Measurements from ENCODE around the gene CCDC141. TPM values are rescaled to one million over a fixed set of nuclear protein-coding genes. Genes with fewer than 3 reads are reported as not detected.

Gene CCDC141
- total RNA-seq, 2 experiments from 2014 or later = 30.6 to 31.5 TPM

- POLR2A ChIA-PET = no interaction called here
- intact Hi-C loops (cut with DNase I, micrococcal nuclease) = no loop called here
- Histone ChIP-seq H3K27ac (ENCODE audit: low read depth in 1 of 2, low read length in 2 of 2) (no peak overlapping the region), H3K4me3 (ENCODE audit: low read length) (no peak overlapping the region), H3K27me3 (ENCODE audit: control insufficient read depth in 1 of 2, insufficient read depth in 2 of 2, low read length in 2 of 2) (no peaks in the 10 kb centered on the region), H3K9me3 (ENCODE audit: control insufficient read depth in 1 of 2, insufficient read depth in 1 of 2, low read length in 2 of 2) (no peaks in the 10 kb centered on the region), H3K4me1 (ENCODE audit: insufficient read depth, low read length) (no peaks in the 10 kb centered on the region), H3K36me3 (ENCODE audit: insufficient read depth, low read length) (no peaks in the 10 kb centered on the region)
- no peaks in the 10 kb centered on the region for H3K27me3 Mint-ChIP-seq
- no peak overlapping the region for H3K4me3 Mint-ChIP-seq
- H3K27ac Mint-ChIP-seq = no peak overlapping the region
- no peak for ATAC-seq (ENCODE audit: poor library complexity)
- TF ChIP-seq CTCF (IDR thresholded peaks at IDR 0.05) = no peak
- CTCF ChIA-PET = no interaction called here
- H3K36me3 Mint-ChIP-seq (ENCODE audit: low read depth) = peaks cover 52% of the 10 kb centered on the region
- no peaks in the 10 kb centered on the region for H3K4me1 Mint-ChIP-seq (ENCODE audit: low read depth)
- H3K9me3 Mint-ChIP-seq = peaks cover 4% of the 10 kb centered on the region
- DNase-seq = no peak
Observed at GRCh38 chr2:178951266-178952006, 98.5 kb downstream of the CCDC141 start.

DNA sequence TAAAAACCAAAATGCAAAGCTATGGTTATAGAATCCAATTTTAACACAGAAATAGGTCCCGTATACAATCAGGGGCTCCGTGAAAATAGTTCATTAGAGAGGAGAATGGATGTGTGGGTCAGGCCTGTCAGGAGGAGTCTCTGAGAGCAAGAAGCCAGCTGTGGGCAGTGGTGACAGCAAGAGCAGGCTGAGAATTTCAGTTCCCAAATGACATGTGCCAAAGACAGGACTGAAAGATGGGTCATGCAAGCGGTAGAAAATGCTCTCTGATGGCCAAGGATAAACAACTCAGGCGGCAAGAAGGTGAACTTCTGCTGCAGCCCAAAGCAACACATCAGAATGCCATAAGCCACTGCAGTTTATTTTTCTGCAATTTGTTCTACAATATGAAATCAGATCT, 100.4 kb downstream of the CCDC141 start:
- intact Hi-C loops (cut with DNase I, micrococcal nuclease) = no loop called here
- no peaks in the 10 kb centered on the region for H3K27me3 ChIP-seq (ENCODE audit: control insufficient read depth in 1 of 2, insufficient read depth in 2 of 2, low read length in 2 of 2)
- CTCF ChIA-PET = no interaction called here
- no peak for TF ChIP-seq CTCF (IDR thresholded peaks at IDR 0.05)
- no peak overlapping the region for H3K27ac ChIP-seq (ENCODE audit: low read depth in 1 of 2, low read length in 2 of 2)
- H3K27ac Mint-ChIP-seq = no peak overlapping the region
- H3K36me3 Mint-ChIP-seq (ENCODE audit: low read depth) = peaks cover 59% of the 10 kb centered on the region
- ATAC-seq (ENCODE audit: poor library complexity) (no peak), DNase-seq (no peak)
- H3K4me1 Mint-ChIP-seq (ENCODE audit: low read depth) = no peaks in the 10 kb centered on the region
- H3K4me3 ChIP-seq (ENCODE audit: low read length) = no peak overlapping the region
- no peak overlapping the region for H3K4me3 Mint-ChIP-seq
- H3K9me3 Mint-ChIP-seq = peaks cover 4% of the 10 kb centered on the region
- POLR2A ChIA-PET = interaction anchor here (0.6 kb wide), 1 partner anchor 1716 kb away, joined by 4 read pairs; no protein-coding TSS in a partner anchor
- no peaks in the 10 kb centered on the region for H3K9me3 ChIP-seq (ENCODE audit: control insufficient read depth in 1 of 2, insufficient read depth in 1 of 2, low read length in 2 of 2)
- no peaks in the 10 kb centered on the region for H3K4me1 ChIP-seq (ENCODE audit: insufficient read depth, low read length)
- no peaks in the 10 kb centered on the region for H3K27me3 Mint-ChIP-seq
- H3K36me3 ChIP-seq (ENCODE audit: insufficient read depth, low read length) = no peaks in the 10 kb centered on the region

- H3K27ac ChIP-seq (ENCODE audit: low read depth in 1 of 2, low read length in 2 of 2) = no peak overlapping the region
- Mint-ChIP-seq H3K27me3 (no peaks in the 10 kb centered on the region), H3K27ac (no peak overlapping the region), H3K9me3 (peaks cover 4% of the 10 kb centered on the region), H3K4me1 (ENCODE audit: low read depth) (no peaks in the 10 kb centered on the region), H3K36me3 (ENCODE audit: low read depth) (peaks cover 61% of the 10 kb centered on the region), H3K4me3 (no peak overlapping the region)
- TF ChIP-seq CTCF (IDR thresholded peaks at IDR 0.05) = no peak
- no peak overlapping the region for H3K4me3 ChIP-seq (ENCODE audit: low read length)
- H3K9me3 ChIP-seq (ENCODE audit: control insufficient read depth in 1 of 2, insufficient read depth in 1 of 2, low read length in 2 of 2) = no peaks in the 10 kb centered on the region
- ChIA-PET POLR2A (no interaction called here), CTCF (no interaction called here)
- H3K4me1 ChIP-seq (ENCODE audit: insufficient read depth, low read length) = no peaks in the 10 kb centered on the region
- no peaks in the 10 kb centered on the region for H3K36me3 ChIP-seq (ENCODE audit: insufficient read depth, low read length)
- DNase-seq (no peak), ATAC-seq (ENCODE audit: poor library complexity) (no peak)
- intact Hi-C loops (cut with DNase I, micrococcal nuclease) = no loop called here
- no peaks in the 10 kb centered on the region for H3K27me3 ChIP-seq (ENCODE audit: control insufficient read depth in 1 of 2, insufficient read depth in 2 of 2, low read length in 2 of 2)
Observed at GRCh38 chr2:178949151-178949550, 100.8 kb downstream of the CCDC141 start.
